Measurements from ENCODE around the gene XKR3. TPM values are rescaled to one million over a fixed set of nuclear protein-coding genes. Genes with fewer than 3 reads are reported as not detected.

Gene XKR3
- total and polyA plus RNA-seq, 4 experiments from 2014 or later = not detected

DNA sequence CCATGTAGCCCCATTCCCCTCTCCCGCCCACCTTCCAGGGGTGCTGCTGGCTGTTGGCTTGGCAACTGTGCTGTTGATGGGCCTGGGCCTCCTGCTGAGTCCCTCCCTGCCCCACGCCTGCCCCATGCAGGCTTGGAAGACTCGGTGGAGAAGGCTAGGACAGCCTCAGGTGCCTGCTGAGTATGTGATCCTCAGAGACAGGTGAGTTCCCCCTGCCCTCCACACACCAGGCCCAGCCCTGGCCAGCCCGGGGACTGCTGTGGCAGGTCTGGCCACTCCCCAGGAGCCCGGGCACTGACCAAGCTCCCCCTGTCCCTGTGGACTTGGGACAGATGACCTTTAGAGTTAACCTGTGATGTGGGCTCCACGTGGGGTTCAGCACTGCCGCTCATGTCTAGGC lies 20.7 kb upstream of the XKR3 start:
- CTCF ChIA-PET (ENCODE audit: partially characterized antibody) = no interaction called here
- Mint-ChIP-seq H3K4me3 (no peak overlapping the region), H3K9me3 (peaks cover 0 to 11% (median 3%) of the 10 kb centered on the region in 8 donors), H3K4me1 (no peaks in the 10 kb centered on the region), H3K36me3 (no peaks in the 10 kb centered on the region), H3K27me3 (peaks cover 5 to 8% of the 10 kb centered on the region in 2 donors), H3K27ac (no peak overlapping the region)
- Histone ChIP-seq H3K4me1 (ENCODE audit: insufficient read depth, low read length) (no peaks in the 10 kb centered on the region), H3K36me3 (ENCODE audit: insufficient read depth, low read length) (no peaks in the 10 kb centered on the region), H3K27me3 (ENCODE audit: insufficient read depth, low read length) (no peaks in the 10 kb centered on the region), H3K4me3 (ENCODE audit: low read length in 2 of 2) (no peak overlapping the region), H3K27ac (ENCODE audit: low read depth, low read length) (no peak overlapping the region), H3K9me3 (ENCODE audit: control insufficient read depth in 1 of 2, low read length in 2 of 2) (no peaks in the 10 kb centered on the region)
- no peak for DNase-seq
- intact Hi-C loops (cut with micrococcal nuclease) = no loop called here
- POLR2A ChIA-PET (ENCODE audit: partially characterized antibody) = no interaction called here

DNA sequence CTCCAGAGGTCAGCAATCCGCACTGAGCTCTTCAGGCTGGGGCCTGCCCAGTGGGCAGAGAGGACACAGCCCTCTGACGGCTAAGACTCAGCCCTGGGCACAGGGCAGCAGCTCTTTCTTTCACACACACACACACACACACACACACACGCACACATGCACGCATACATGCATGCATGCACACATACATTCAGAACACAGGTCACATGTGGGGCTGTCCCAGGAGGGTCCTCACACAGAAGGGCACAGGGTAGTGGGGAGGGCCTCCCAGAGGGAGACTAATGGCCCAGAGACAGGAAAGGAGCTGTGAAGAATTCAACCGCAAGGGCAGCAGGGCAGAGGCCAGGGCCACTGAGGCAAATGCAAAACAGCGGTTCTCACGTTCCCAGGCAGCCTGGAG lies 20.3 kb upstream of the XKR3 start:
- peaks cover 0 to 11% (median 3%) of the 10 kb centered on the region in 8 donors for H3K9me3 Mint-ChIP-seq
- no peak for DNase-seq
- H3K4me3 Mint-ChIP-seq = no peak overlapping the region
- H3K9me3 ChIP-seq (ENCODE audit: control insufficient read depth in 1 of 2, low read length in 2 of 2) = no peaks in the 10 kb centered on the region
- no peak overlapping the region for H3K27ac Mint-ChIP-seq
- CTCF ChIA-PET (ENCODE audit: partially characterized antibody) = no interaction called here
- H3K27me3 Mint-ChIP-seq = peaks cover 5 to 8% of the 10 kb centered on the region in 2 donors
- H3K36me3 Mint-ChIP-seq = no peaks in the 10 kb centered on the region
- intact Hi-C loops (cut with micrococcal nuclease) = no loop called here
- POLR2A ChIA-PET (ENCODE audit: partially characterized antibody) = no interaction called here
- no peak overlapping the region for H3K4me3 ChIP-seq (ENCODE audit: low read length in 2 of 2)
- H3K36me3 ChIP-seq (ENCODE audit: insufficient read depth, low read length) = no peaks in the 10 kb centered on the region
- no peaks in the 10 kb centered on the region for H3K4me1 Mint-ChIP-seq
- H3K27ac ChIP-seq (ENCODE audit: low read depth, low read length) = no peak overlapping the region
- no peaks in the 10 kb centered on the region for H3K27me3 ChIP-seq (ENCODE audit: insufficient read depth, low read length)
- no peaks in the 10 kb centered on the region for H3K4me1 ChIP-seq (ENCODE audit: insufficient read depth, low read length)

DNA sequence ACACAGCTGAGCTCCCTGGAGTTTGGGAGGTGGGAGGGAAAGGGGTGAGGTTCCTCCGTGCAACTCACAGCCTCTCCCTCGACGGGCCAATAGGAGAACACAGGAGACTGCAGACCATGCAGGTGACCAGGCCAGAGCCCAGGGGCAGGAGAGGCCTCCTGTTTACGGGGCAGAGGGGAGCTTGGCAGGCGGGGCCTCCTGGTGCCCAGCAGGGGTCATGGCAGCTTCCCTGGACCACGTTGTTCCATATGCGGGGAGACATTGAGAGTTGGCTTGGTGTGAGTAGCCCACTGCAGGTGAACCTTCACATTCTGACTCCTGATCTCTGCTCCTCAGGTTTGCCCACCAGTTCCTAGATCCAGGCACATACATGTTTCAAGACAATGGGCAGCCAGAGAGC lies 19.3 kb upstream of the XKR3 start:
- Histone ChIP-seq H3K9me3 (ENCODE audit: control insufficient read depth in 1 of 2, low read length in 2 of 2) (no peaks in the 10 kb centered on the region), H3K4me3 (ENCODE audit: low read length in 2 of 2) (no peak overlapping the region), H3K36me3 (ENCODE audit: insufficient read depth, low read length) (no peaks in the 10 kb centered on the region), H3K27me3 (ENCODE audit: insufficient read depth, low read length) (no peaks in the 10 kb centered on the region), H3K27ac (ENCODE audit: low read depth, low read length) (no peak overlapping the region), H3K4me1 (ENCODE audit: insufficient read depth, low read length) (no peaks in the 10 kb centered on the region)
- Mint-ChIP-seq H3K36me3 (no peaks in the 10 kb centered on the region), H3K4me1 (no peaks in the 10 kb centered on the region), H3K4me3 (no peak overlapping the region), H3K9me3 (peaks cover 0 to 11% (median 3%) of the 10 kb centered on the region in 8 donors), H3K27ac (no peak overlapping the region), H3K27me3 (peaks cover 5 to 8% of the 10 kb centered on the region in 2 donors)
- ChIA-PET CTCF (ENCODE audit: partially characterized antibody) (no interaction called here), POLR2A (ENCODE audit: partially characterized antibody) (no interaction called here)
- DNase-seq = no peak
- intact Hi-C loops (cut with micrococcal nuclease) = no loop called here

DNA sequence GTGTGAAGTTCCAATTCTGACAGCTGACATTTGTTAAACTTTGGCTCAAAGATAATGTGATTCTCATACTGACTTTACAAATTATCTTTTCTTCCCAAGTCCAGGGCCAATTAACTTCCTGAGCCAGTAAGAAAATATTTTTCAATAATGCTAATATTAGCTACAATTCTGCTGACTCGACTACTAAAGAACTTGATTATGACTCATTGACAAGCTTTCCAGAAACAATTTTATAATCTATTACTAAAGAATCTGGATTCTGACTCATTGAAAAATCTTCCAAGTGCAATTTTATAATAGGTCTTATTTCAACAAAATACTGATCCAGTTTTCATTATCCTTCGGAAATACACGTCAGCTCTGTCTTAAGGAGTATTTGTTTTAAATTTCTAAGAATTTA lies 12.9 kb upstream of the XKR3 start:
- peaks cover 1 to 3% of the 10 kb centered on the region in 2 donors for H3K27me3 Mint-ChIP-seq
- Histone ChIP-seq H3K4me1 (ENCODE audit: insufficient read depth, low read length) (no peaks in the 10 kb centered on the region), H3K27ac (ENCODE audit: low read depth, low read length) (no peak overlapping the region), H3K4me3 (ENCODE audit: low read length in 2 of 2) (no peak overlapping the region), H3K9me3 (ENCODE audit: control insufficient read depth in 1 of 2, low read length in 2 of 2) (no peaks in the 10 kb centered on the region), H3K36me3 (ENCODE audit: insufficient read depth, low read length) (no peaks in the 10 kb centered on the region), H3K27me3 (ENCODE audit: insufficient read depth, low read length) (no peaks in the 10 kb centered on the region)
- no peaks in the 10 kb centered on the region for H3K36me3 Mint-ChIP-seq
- no peaks in the 10 kb centered on the region for H3K9me3 Mint-ChIP-seq
- ChIA-PET CTCF (ENCODE audit: partially characterized antibody) (no interaction called here), POLR2A (ENCODE audit: partially characterized antibody) (no interaction called here)
- H3K27ac Mint-ChIP-seq = no peak overlapping the region
- intact Hi-C loops (cut with micrococcal nuclease) = no loop called here
- H3K4me1 Mint-ChIP-seq = no peaks in the 10 kb centered on the region
- H3K4me3 Mint-ChIP-seq = no peak overlapping the region
- DNase-seq = no peak

DNA sequence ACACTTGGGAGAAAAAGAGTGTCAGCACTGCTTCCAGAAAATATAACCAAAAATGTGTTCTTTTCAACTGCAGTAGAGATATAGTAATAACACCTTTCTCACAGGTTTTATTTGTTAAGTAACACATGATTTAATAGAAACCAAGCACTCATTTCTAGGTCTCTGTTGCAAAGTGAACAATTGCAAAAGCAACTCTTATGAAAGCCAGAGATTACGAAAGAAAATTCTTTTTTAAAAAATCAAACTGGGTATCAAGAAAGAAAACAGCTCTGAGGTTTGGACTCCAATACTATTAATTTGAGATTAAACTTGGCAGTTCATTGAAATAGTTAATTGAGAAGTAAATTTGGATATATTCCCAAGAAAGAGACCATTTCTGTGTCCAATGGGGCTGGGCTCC lies 9.8 kb upstream of the XKR3 start:
- H3K36me3 ChIP-seq (ENCODE audit: insufficient read depth, low read length) = no peaks in the 10 kb centered on the region
- no peaks in the 10 kb centered on the region for H3K27me3 ChIP-seq (ENCODE audit: insufficient read depth, low read length)
- no peaks in the 10 kb centered on the region for H3K9me3 ChIP-seq (ENCODE audit: control insufficient read depth in 1 of 2, low read length in 2 of 2)
- H3K27ac ChIP-seq (ENCODE audit: low read depth, low read length) = no peak overlapping the region
- no peaks in the 10 kb centered on the region for H3K9me3 Mint-ChIP-seq
- H3K4me3 Mint-ChIP-seq = no peak overlapping the region
- peaks cover 3 to 4% of the 10 kb centered on the region in 2 donors for H3K27me3 Mint-ChIP-seq
- no peaks in the 10 kb centered on the region for H3K36me3 Mint-ChIP-seq
- H3K4me1 Mint-ChIP-seq = peaks cover 0 to 2% (median 0%) of the 10 kb centered on the region in 4 donors
- intact Hi-C loops (cut with micrococcal nuclease) = no loop called here
- H3K27ac Mint-ChIP-seq = no peak overlapping the region
- POLR2A ChIA-PET (ENCODE audit: partially characterized antibody) = no interaction called here
- no peak for DNase-seq
- H3K4me3 ChIP-seq (ENCODE audit: low read length in 2 of 2) = no peak overlapping the region
- H3K4me1 ChIP-seq (ENCODE audit: insufficient read depth, low read length) = no peaks in the 10 kb centered on the region
- CTCF ChIA-PET (ENCODE audit: partially characterized antibody) = no interaction called here

DNA sequence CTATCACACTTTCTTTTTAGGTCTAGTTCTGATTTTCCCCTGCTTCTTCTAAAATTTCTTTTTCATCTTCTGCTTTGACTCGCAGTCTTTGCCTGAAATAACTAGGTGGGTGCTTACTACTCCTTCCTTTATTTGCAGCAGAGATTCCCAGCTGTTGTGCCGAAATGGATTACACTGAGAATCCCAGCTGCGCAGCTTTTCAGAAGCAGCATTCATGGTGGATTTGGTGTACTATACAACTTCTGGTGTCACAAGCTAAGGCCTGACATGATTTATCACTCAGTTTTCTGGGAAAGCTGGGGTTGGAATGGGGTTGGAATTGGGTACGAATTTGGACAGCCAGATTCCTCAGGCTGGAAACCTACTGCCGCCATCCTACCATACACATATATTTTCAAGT lies 6.0 kb upstream of the XKR3 start:
- no peaks in the 10 kb centered on the region for H3K27me3 ChIP-seq (ENCODE audit: insufficient read depth, low read length)
- no peak overlapping the region for H3K27ac ChIP-seq (ENCODE audit: low read depth, low read length)
- Mint-ChIP-seq H3K4me3 (no peak overlapping the region), H3K36me3 (no peaks in the 10 kb centered on the region), H3K4me1 (peaks cover 0 to 2% (median 0%) of the 10 kb centered on the region in 4 donors), H3K27me3 (peaks cover 3 to 5% of the 10 kb centered on the region in 2 donors), H3K9me3 (no peaks in the 10 kb centered on the region), H3K27ac (no peak overlapping the region)
- ChIA-PET CTCF (ENCODE audit: partially characterized antibody) (no interaction called here), POLR2A (ENCODE audit: partially characterized antibody) (no interaction called here)
- no peaks in the 10 kb centered on the region for H3K4me1 ChIP-seq (ENCODE audit: insufficient read depth, low read length)
- H3K9me3 ChIP-seq (ENCODE audit: control insufficient read depth in 1 of 2, low read length in 2 of 2) = no peaks in the 10 kb centered on the region
- H3K4me3 ChIP-seq (ENCODE audit: low read length in 2 of 2) = no peak overlapping the region
- H3K36me3 ChIP-seq (ENCODE audit: insufficient read depth, low read length) = no peaks in the 10 kb centered on the region
- intact Hi-C loops (cut with micrococcal nuclease) = no loop called here
- DNase-seq = no peak

DNA sequence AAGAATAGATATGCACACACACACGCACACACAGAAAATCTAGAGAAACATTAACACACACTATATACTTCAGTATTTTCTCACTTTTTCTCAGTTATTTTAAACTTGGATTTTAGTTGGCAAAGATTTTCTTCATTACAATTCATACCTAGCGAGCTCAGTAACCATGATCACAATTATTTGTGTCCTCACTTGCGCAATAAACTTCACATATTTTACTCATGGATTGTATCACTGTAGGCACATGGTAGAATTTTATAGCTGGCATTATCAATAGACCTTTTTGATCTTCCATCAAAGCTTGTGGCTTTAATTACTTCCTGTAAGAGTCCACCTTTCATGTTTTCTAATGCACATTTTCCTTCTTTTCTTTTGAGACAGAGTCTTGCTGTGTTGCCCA lies 4.8 kb upstream of the XKR3 start:
- H3K27ac ChIP-seq (ENCODE audit: low read depth, low read length) = no peak overlapping the region
- Mint-ChIP-seq H3K27ac (no peak overlapping the region), H3K36me3 (no peaks in the 10 kb centered on the region), H3K4me1 (peaks cover 4 to 9% (median 7%) of the 10 kb centered on the region in 4 donors), H3K9me3 (no peaks in the 10 kb centered on the region), H3K27me3 (peaks cover 0 to 4% of the 10 kb centered on the region in 2 donors), H3K4me3 (no peak overlapping the region)
- POLR2A ChIA-PET (ENCODE audit: partially characterized antibody) = no interaction called here
- H3K4me3 ChIP-seq (ENCODE audit: low read length in 2 of 2) = no peak overlapping the region
- H3K27me3 ChIP-seq (ENCODE audit: insufficient read depth, low read length) = no peaks in the 10 kb centered on the region
- no peak for DNase-seq
- H3K4me1 ChIP-seq (ENCODE audit: insufficient read depth, low read length) = peaks cover 5% of the 10 kb centered on the region
- no peaks in the 10 kb centered on the region for H3K9me3 ChIP-seq (ENCODE audit: control insufficient read depth in 1 of 2, low read length in 2 of 2)
- no peaks in the 10 kb centered on the region for H3K36me3 ChIP-seq (ENCODE audit: insufficient read depth, low read length)
- CTCF ChIA-PET (ENCODE audit: partially characterized antibody) = interaction anchor here (1.1 kb wide), 1 partner anchor 12 kb away, joined by 3 read pairs; no protein-coding TSS in a partner anchor
- intact Hi-C loops (cut with micrococcal nuclease) = no loop called here

DNA sequence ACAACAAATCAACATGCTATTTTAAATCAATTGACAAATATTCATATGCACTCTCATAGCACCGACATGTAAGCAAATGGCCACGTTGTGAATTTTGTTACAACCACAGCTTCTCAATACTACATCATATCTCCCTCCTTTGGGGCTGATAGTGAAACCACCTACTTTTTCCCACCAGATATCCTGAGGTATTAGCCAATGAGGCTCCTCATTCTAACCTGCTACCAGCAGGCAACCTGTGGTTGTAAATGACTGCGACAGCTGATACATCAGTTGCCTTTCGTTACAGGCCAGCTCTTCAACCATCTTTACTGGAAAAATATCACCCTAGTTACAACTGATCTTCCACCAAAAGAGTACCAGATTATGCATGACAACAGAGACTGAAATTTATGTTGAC lies 3.7 kb upstream of the XKR3 start:
- no peak overlapping the region for H3K27ac ChIP-seq (ENCODE audit: low read depth, low read length)
- no peak overlapping the region for H3K27ac Mint-ChIP-seq
- H3K4me1 ChIP-seq (ENCODE audit: insufficient read depth, low read length) = peaks cover 13% of the 10 kb centered on the region
- no peak for DNase-seq
- CTCF ChIA-PET (ENCODE audit: partially characterized antibody) = no interaction called here
- H3K9me3 Mint-ChIP-seq = no peaks in the 10 kb centered on the region
- intact Hi-C loops (cut with micrococcal nuclease) = no loop called here
- H3K36me3 Mint-ChIP-seq = no peaks in the 10 kb centered on the region
- POLR2A ChIA-PET (ENCODE audit: partially characterized antibody) = no interaction called here
- H3K27me3 Mint-ChIP-seq = peaks cover 0 to 4% of the 10 kb centered on the region in 2 donors
- no peaks in the 10 kb centered on the region for H3K27me3 ChIP-seq (ENCODE audit: insufficient read depth, low read length)
- no peaks in the 10 kb centered on the region for H3K9me3 ChIP-seq (ENCODE audit: control insufficient read depth in 1 of 2, low read length in 2 of 2)
- H3K4me3 ChIP-seq (ENCODE audit: low read length in 2 of 2) = no peak overlapping the region
- peaks cover 10 to 20% (median 17%) of the 10 kb centered on the region in 4 donors for H3K4me1 Mint-ChIP-seq
- no peaks in the 10 kb centered on the region for H3K36me3 ChIP-seq (ENCODE audit: insufficient read depth, low read length)
- H3K4me3 Mint-ChIP-seq = no peak overlapping the region

All from CD4-positive, alpha-beta memory T cell (primary cell).